PC-9 (cell line): ENCODE measurements around the gene NLRC4. TPM values are rescaled to one million over a fixed set of nuclear protein-coding genes. Genes with fewer than 3 reads are reported as not detected.

Experiments
- BruUV-seq: library from RNA; stranded (reverse); fragments of 400-500 nt; replicated peaks from 2 replicates; lab custom pipeline; 2021; lab: Mats Ljungman, UMichigan
- CTCF ChIA-PET: fragments of 300-600 bp; sonication (Branson Sonifier 250); formaldehyde crosslinking; loops from one replicate; lab custom pipeline; 2022; ENCODE audit warnings: antibody characterized with exemption; lab: Charles Lee
- POLR2A ChIA-PET: fragments of 300-600 bp; sonication (Branson Sonifier 250); formaldehyde crosslinking; loops from one replicate; lab custom pipeline; 2022; ENCODE audit warnings: antibody characterized with exemption; ENCODE audit not compliant: unreplicated experiment; lab: Charles Lee
- DNase-seq, 2 experiments: peaks; one replicate each; pipeline versions ENCODE4 v3.0.0 to v3.0.0-alpha.2; 2015 to 2022; ENCODE audit warnings: mixed read lengths in 1 of 2
- H2AFZ ChIP-seq: fragments of 200-600 bp; sonication (generic); 2 replicates; pipeline ENCODE4 v1.8.1; 2017; ENCODE audit warnings: antibody characterized with exemption
- H3F3A ChIP-seq: fragments of 200-600 bp; sonication (generic); 2 replicates; pipeline ENCODE4 v1.8.1; 2017; ENCODE audit warnings: antibody characterized with exemption, mild to moderate bottlenecking, low read depth; ENCODE audit not compliant: insufficient read depth
- H3K27ac ChIP-seq: fragments of 200-600 bp; sonication (generic); 2 replicates; pipeline ENCODE4 v1.6.1; 2016; ENCODE audit warnings: mixed run types
- H3K27me3 ChIP-seq: fragments of 200-600 bp; sonication (generic); 2 replicates; pipeline ENCODE4 v1.6.1; 2016; ENCODE audit warnings: low read depth, mixed run types; ENCODE audit not compliant: insufficient read depth
- H3K36me3 ChIP-seq: fragments of 200-600 bp; sonication (generic); 2 replicates; pipeline ENCODE4 v1.6.1; 2016; ENCODE audit warnings: low read depth, mixed run types
- H3K4me1 ChIP-seq: fragments of 200-600 bp; sonication (generic); replicated peaks from 2 replicates; pipeline ENCODE4 v1.6.1; 2016; ENCODE audit warnings: mixed run types; ENCODE audit not compliant: insufficient read depth
- H3K4me2 ChIP-seq: fragments of 200-600 bp; sonication (generic); 2 replicates; pipeline ENCODE4 v1.6.1; 2017; ENCODE audit warnings: mixed run types
- H3K4me3 ChIP-seq: fragments of 200-600 bp; sonication (generic); 2 replicates; pipeline ENCODE4 v1.6.1; 2016; ENCODE audit warnings: mixed run types
- H3K79me2 ChIP-seq: fragments of 200-600 bp; sonication (generic); 2 replicates; pipeline ENCODE4 v1.6.1; 2017; ENCODE audit warnings: low read depth, mixed run types
- H3K9me2 ChIP-seq: fragments of 200-600 bp; sonication (generic); 2 replicates; pipeline ENCODE4 v1.8.1; 2017; ENCODE audit warnings: mild to moderate bottlenecking; ENCODE audit not compliant: insufficient read depth
- H3K9me3 ChIP-seq: fragments of 200-600 bp; sonication (generic); 2 replicates; pipeline ENCODE4 v1.8.1; 2016; ENCODE audit warnings: low read depth; ENCODE audit not compliant: insufficient read depth
- H4K20me1 ChIP-seq: fragments of 200-600 bp; sonication (generic); 2 replicates; pipeline ENCODE4 v1.8.1; 2017; ENCODE audit not compliant: insufficient read depth
- EZH2 ChIP-seq: fragments of 200-600 bp; sonication (generic); IDR thresholded peaks from 2 replicates; pipeline ENCODE4 v1.8.0; 2017; ENCODE audit warnings: antibody characterized with exemption, low read depth
- intact Hi-C: fragments of 100-400 bp; cut with micrococcal nuclease; formaldehyde crosslinking; loops from one replicate; pipeline ENCODE4 v1.10.0; 2022; ENCODE audit not compliant: unreplicated experiment
- total RNA-seq: library from RNA; stranded (reverse); gene quantifications from 2 replicates; pipeline ENCODE4 v1.2.3, GENCODE V29; 2021
- TF ChIP-seq, protein P1 (sequence below): fragments of 200-600 bp; sonication (generic); conservative IDR thresholded peaks from 2 replicates; pipeline ENCODE4 v1.6.1; 2017; ENCODE audit warnings: mixed run types, antibody characterized with exemption, mild to moderate bottlenecking, moderate library complexity

Gene NLRC4
- total RNA-seq, 1 experiment from 2014 or later = not detected

DNA sequence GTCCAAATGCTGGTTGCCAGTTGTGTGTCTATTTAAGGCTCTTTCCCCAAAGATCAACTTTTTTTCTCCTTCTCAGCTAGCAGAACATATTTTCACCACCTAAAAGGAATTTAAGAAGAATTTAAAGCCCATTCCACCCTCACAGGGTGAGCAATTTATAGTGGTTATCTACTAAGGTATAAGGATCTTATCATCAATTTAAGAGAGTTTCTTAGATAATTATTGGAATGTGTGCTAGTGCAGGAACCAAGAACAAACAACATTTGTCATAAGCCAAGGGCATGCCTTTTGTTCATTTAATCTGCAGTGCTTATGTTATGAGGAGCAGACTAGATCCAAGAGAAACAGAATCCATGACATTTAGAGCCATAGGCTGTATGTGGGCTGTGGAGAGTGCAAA, 37.2 kb downstream of the NLRC4 start:
- no peaks in the 10 kb centered on the region for H4K20me1 ChIP-seq
- no peaks in the 10 kb centered on the region for H3K27me3 ChIP-seq
- no peak overlapping the region for H3K27ac ChIP-seq
- peaks cover 6% of the 10 kb centered on the region; the same call in 1 of the 2 replicates for H3F3A ChIP-seq
- H3K9me2 ChIP-seq = no peaks in the 10 kb centered on the region
- POLR2A ChIA-PET = no interaction called here
- CTCF ChIA-PET = no interaction called here
- no peaks in the 10 kb centered on the region for H3K9me3 ChIP-seq
- H2AFZ ChIP-seq = no peak overlapping the region
- H3K4me3 ChIP-seq = no peak overlapping the region
- H3K79me2 ChIP-seq = no peaks in the 10 kb centered on the region
- TF ChIP-seq, protein P1, sequence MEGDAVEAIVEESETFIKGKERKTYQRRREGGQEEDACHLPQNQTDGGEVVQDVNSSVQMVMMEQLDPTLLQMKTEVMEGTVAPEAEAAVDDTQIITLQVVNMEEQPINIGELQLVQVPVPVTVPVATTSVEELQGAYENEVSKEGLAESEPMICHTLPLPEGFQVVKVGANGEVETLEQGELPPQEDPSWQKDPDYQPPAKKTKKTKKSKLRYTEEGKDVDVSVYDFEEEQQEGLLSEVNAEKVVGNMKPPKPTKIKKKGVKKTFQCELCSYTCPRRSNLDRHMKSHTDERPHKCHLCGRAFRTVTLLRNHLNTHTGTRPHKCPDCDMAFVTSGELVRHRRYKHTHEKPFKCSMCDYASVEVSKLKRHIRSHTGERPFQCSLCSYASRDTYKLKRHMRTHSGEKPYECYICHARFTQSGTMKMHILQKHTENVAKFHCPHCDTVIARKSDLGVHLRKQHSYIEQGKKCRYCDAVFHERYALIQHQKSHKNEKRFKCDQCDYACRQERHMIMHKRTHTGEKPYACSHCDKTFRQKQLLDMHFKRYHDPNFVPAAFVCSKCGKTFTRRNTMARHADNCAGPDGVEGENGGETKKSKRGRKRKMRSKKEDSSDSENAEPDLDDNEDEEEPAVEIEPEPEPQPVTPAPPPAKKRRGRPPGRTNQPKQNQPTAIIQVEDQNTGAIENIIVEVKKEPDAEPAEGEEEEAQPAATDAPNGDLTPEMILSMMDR = no peak
- no peak for TF ChIP-seq EZH2
- peaks cover 8% of the 10 kb centered on the region for H3K4me1 ChIP-seq
- DNase-seq = no peak
- no TSS peak for BruUV-seq
- no peak overlapping the region for H3K4me2 ChIP-seq
- intact Hi-C loops = no loop called here
- 0 out of 2 replicates have a peak, but pooled peaks cover 9% of the 10 kb centered on the region for H3K36me3 ChIP-seq

GRCh38 chr2:32222966-32223365, 41.7 kb downstream of the NLRC4 start:
- intact Hi-C loops = no loop called here
- H3K9me2 ChIP-seq = no peaks in the 10 kb centered on the region
- no peak overlapping the region for H3K4me2 ChIP-seq
- no peak overlapping the region for H3K27ac ChIP-seq
- no peaks in the 10 kb centered on the region for H3F3A ChIP-seq
- H3K9me3 ChIP-seq = no peaks in the 10 kb centered on the region
- peaks cover 32% of the 10 kb centered on the region for H3K36me3 ChIP-seq
- H3K27me3 ChIP-seq = no peaks in the 10 kb centered on the region
- no peak for DNase-seq
- TF ChIP-seq, protein P1 = no peak
- TF ChIP-seq EZH2 = no peak
- no peaks in the 10 kb centered on the region for H3K4me1 ChIP-seq
- BruUV-seq = no TSS peak
- H3K4me3 ChIP-seq = no peak overlapping the region
- POLR2A ChIA-PET = no interaction called here
- CTCF ChIA-PET = no interaction called here
- no peaks in the 10 kb centered on the region for H3K79me2 ChIP-seq
- no peaks in the 10 kb centered on the region for H4K20me1 ChIP-seq
- H2AFZ ChIP-seq = no peak overlapping the region

GRCh38 chr2:32220445-32220844, 44.2 kb downstream of the NLRC4 start:
- no peak overlapping the region for H2AFZ ChIP-seq
- no peaks in the 10 kb centered on the region for H3K79me2 ChIP-seq
- no peak for DNase-seq
- H3K27me3 ChIP-seq = no peaks in the 10 kb centered on the region
- ChIA-PET POLR2A (interaction anchor here (0.7 kb wide), 1 partner anchor 19 kb away, joined by 3 read pairs; no protein-coding TSS in a partner anchor), CTCF (no interaction called here)
- intact Hi-C loops = no loop called here
- no peaks in the 10 kb centered on the region for H3K4me1 ChIP-seq
- no peaks in the 10 kb centered on the region for H3K9me2 ChIP-seq
- no peaks in the 10 kb centered on the region for H3K9me3 ChIP-seq
- no peak overlapping the region for H3K27ac ChIP-seq
- peaks cover 34% of the 10 kb centered on the region for H3K36me3 ChIP-seq
- TF ChIP-seq, protein P1 = no peak
- no peak for TF ChIP-seq EZH2
- no peaks in the 10 kb centered on the region for H4K20me1 ChIP-seq
- H3F3A ChIP-seq = no peaks in the 10 kb centered on the region
- H3K4me2 ChIP-seq = no peak overlapping the region
- no TSS peak for BruUV-seq
- H3K4me3 ChIP-seq = no peak overlapping the region
